Esophagus squamous epithelium (tissue), 5 donors: ENCODE measurements around the gene GRP. TPM values are rescaled to one million over a fixed set of nuclear protein-coding genes. Genes with fewer than 3 reads are reported as not detected.

Experiments used
- DNase-seq: peaks from one replicate; lab custom pipeline; 2025; lab: John Stamatoyannopoulos, UW
- H3K27ac ChIP-seq, 4 donors: fragments of 200-600 bp; sonication (generic); one replicate each; pipeline ENCODE4 v1.5.1; 2016 to 2019; ENCODE audit warnings: mild to moderate bottlenecking in 1 of 4
- H3K27me3 ChIP-seq, 4 donors: fragments of 200-600 bp; sonication (generic); 1 replicate in 3 of 4; 2 replicates in 1 of 4; pipeline versions ENCODE4 v1.5.1 to v1.6.0; 2017 to 2021; ENCODE audit warnings: antibody characterized with exemption in 1 of 4
- H3K36me3 ChIP-seq, 3 donors: fragments of 200-600 bp; sonication (generic); one replicate each; pipeline ENCODE4 v1.5.1; 2016 to 2019
- H3K4me1 ChIP-seq, 3 donors: fragments of 200-600 bp; sonication (generic); one replicate each; pipeline ENCODE4 v1.5.1; 2017 to 2019
- H3K4me3 ChIP-seq, 4 donors: fragments of 200-600 bp; sonication (generic); 1 replicate in 3 of 4; 2 replicates in 1 of 4; pipeline ENCODE4 v1.5.1; 2016 to 2019; ENCODE audit warnings: mild to moderate bottlenecking in 2 of 4, moderate library complexity in 1 of 4
- H3K9me3 ChIP-seq, 3 donors: fragments of 200-600 bp; sonication (generic); one replicate each; pipeline ENCODE4 v1.5.1; 2016 to 2019
- POLR2A ChIP-seq, 4 donors: fragments of 450-650 bp; IDR thresholded peaks; one replicate each; pipeline ENCODE4 v1.6.1; 2017; ENCODE audit warnings: antibody characterized with exemption in 4 of 4, mild to moderate bottlenecking in 4 of 4, moderate library complexity in 3 of 4
- WGBS, 2 donors: methylation state at CpG; one replicate each; pipeline ENCODE4 v1.1.5; 2018; 5-methylcytosine and 5-hydroxymethylcytosine counted together
- intact Hi-C: fragments of 100-400 bp; cut with DNase I; formaldehyde crosslinking; loops from one replicate; pipeline ENCODE4 v1.15.0; 2022
- total RNA-seq, 4 donors: library from RNA; depleted of rRNA; stranded (reverse); fragments of >200 nt; gene quantifications; one replicate each; pipeline ENCODE4 v1.1.0, GENCODE V29; 2016
- TF ChIP-seq, protein P1 (sequence below), 6 experiments: fragments of 450-650 bp in 4 of 6; fragments of 200-600 bp in 2 of 6; sonication (generic) in 2 of 6; IDR thresholded peaks; one replicate each; pipeline ENCODE4 v1.5.1; 2016 to 2019; ENCODE audit warnings: antibody characterized with exemption in 6 of 6, mild to moderate bottlenecking in 4 of 6, moderate library complexity in 4 of 6
- donor health status: DM: yes; HTN: yes; CAD: no.

GRP gene
- total RNA-seq, 4 donors from 2014 or later: not detected

DNA sequence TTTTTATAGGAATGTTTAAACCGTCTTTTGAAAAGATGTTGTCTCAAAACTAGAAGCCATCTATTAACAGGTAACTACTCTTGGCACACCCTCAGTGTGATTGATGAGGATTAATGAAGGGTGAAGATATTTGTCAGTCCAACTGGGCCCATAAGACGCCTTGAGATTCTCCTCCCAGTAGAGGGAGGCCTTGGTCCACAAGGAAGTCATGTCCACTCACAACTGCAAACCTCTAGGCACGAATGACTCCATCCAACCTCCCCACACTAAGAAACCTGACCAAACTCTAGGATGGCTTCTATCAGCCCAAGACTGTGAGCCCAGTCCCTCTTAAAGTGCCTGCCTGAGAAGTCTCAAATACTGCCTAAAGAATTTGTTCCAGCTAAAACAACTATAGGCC is 19.2 kb upstream of the GRP start:
- H3K4me1 ChIP-seq: no peaks in the 10 kb centered on the region
- intact Hi-C loops: no loop called here
- no peaks in the 10 kb centered on the region for H3K9me3 ChIP-seq
- WGBS, 2 donors: 76 to 80% methylated on average over 2 to 3 of the region's 3 CpGs
- no peak for DNase-seq
- no peak overlapping the region for H3K27ac ChIP-seq
- H3K27me3 ChIP-seq: peaks cover 0 to 18% (median 0%) of the 10 kb centered on the region in 4 donors
- no peaks in the 10 kb centered on the region for H3K36me3 ChIP-seq
- TF ChIP-seq, protein P1, sequence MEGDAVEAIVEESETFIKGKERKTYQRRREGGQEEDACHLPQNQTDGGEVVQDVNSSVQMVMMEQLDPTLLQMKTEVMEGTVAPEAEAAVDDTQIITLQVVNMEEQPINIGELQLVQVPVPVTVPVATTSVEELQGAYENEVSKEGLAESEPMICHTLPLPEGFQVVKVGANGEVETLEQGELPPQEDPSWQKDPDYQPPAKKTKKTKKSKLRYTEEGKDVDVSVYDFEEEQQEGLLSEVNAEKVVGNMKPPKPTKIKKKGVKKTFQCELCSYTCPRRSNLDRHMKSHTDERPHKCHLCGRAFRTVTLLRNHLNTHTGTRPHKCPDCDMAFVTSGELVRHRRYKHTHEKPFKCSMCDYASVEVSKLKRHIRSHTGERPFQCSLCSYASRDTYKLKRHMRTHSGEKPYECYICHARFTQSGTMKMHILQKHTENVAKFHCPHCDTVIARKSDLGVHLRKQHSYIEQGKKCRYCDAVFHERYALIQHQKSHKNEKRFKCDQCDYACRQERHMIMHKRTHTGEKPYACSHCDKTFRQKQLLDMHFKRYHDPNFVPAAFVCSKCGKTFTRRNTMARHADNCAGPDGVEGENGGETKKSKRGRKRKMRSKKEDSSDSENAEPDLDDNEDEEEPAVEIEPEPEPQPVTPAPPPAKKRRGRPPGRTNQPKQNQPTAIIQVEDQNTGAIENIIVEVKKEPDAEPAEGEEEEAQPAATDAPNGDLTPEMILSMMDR (IDR thresholded peaks at IDR 0.05): no peak
- no peak for TF ChIP-seq POLR2A (IDR thresholded peaks at IDR 0.05)
- no peak overlapping the region for H3K4me3 ChIP-seq

DNA sequence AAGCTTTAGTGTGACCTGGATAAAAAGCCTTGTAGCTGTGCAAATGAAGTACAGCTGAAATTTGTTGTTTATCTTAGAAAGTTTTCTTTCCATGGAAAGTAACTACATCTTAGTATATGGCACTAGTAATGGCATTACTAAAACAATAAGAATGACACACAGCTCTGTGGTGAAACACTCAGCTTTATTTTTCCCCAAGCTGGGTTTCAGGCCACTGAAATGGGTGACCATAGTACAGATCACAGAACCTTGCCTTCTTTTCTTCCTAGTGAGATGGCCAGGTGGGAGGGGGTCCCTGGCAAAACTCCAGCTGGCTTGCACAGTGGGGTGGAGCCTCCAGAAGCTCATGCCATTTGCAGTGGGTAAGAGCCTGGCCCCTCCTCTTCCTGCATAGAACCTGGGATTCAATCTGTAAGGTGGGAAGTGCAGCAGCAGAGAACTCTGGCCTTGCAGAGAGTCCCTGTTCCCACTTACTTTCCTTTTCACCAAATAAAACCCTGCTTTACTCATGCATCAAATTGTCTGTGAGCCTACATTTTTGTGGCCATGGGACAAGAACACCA is 17.6 kb upstream of the GRP start:
- Histone ChIP-seq H3K9me3 (no peaks in the 10 kb centered on the region), H3K27me3 (peaks cover 0 to 22% (median 0%) of the 10 kb centered on the region in 4 donors), H3K27ac (no peak overlapping the region), H3K4me1 (no peaks in the 10 kb centered on the region), H3K4me3 (no peak overlapping the region), H3K36me3 (no peaks in the 10 kb centered on the region)
- intact Hi-C loops: no loop called here
- TF ChIP-seq, protein P1 (IDR thresholded peaks at IDR 0.05): no peak
- no peak for TF ChIP-seq POLR2A (IDR thresholded peaks at IDR 0.05)
- DNase-seq: no peak

DNA sequence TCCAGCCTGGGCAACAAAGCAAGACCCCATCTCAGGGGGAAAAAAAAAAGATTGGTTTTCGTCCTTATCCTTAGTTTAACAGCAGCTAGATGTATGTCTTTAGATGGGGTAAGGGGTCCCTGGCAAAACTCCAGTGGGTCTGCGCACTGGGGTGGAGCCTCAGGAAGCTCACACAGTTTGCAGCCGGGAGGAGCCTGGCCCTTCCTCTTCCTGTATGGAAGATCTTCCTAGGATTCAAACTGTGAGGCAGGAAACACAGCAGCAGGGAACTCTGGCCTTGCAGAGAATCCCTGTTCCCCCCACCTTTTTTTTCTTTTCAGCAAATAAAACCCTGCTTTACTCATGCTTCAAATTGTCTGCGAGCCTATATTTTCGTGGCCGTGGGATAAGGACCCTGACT is 12.5 kb upstream of the GRP start:
- intact Hi-C loops: no loop called here
- Histone ChIP-seq H3K36me3 (no peaks in the 10 kb centered on the region), H3K4me3 (no peak overlapping the region), H3K27ac (no peak overlapping the region), H3K4me1 (no peaks in the 10 kb centered on the region), H3K27me3 (peaks cover 0 to 16% (median 0%) of the 10 kb centered on the region in 4 donors), H3K9me3 (no peaks in the 10 kb centered on the region)
- no peak for DNase-seq
- TF ChIP-seq, protein P1 (IDR thresholded peaks at IDR 0.05): no peak
- TF ChIP-seq POLR2A (IDR thresholded peaks at IDR 0.05): no peak
- 77 to 78% methylated on average over 6 of the region's 6 CpGs for WGBS, 2 donors

DNA sequence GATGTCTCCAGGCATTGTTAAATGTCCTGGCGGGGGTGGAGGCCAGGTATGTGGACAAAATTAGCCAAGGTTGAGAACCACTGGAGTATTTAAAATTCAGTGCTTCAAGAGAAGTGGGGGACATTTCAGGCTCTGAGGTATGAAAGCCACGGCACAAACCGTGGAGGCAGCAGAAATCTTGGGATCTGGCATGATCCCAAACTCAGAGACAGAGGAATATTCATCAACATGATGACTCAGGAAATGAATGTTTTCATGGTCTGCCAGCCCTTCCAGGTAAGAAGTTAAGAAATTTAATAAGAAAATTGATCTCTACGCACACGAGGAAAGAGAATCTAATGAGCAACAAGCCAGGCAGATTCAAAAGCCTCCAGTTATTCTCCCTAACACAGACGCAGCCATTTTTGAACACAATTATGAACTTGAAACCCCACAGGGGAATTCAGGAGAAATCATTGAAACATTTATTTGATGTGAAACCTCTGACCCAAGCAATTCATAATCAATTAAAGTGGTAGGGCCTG is 11.3 kb upstream of the GRP start:
- 22 to 37% methylated on average over 6 of the region's 6 CpGs for WGBS, 2 donors
- no peaks in the 10 kb centered on the region for H3K9me3 ChIP-seq
- DNase-seq: no peak
- no peak overlapping the region for H3K4me3 ChIP-seq
- H3K27ac ChIP-seq: no peak overlapping the region
- H3K27me3 ChIP-seq: peaks cover 0 to 17% (median 0%) of the 10 kb centered on the region in 4 donors
- H3K36me3 ChIP-seq: no peaks in the 10 kb centered on the region
- TF ChIP-seq, protein P1 (IDR thresholded peaks at IDR 0.05): no peak
- no peak for TF ChIP-seq POLR2A (IDR thresholded peaks at IDR 0.05)
- intact Hi-C loops: no loop called here
- H3K4me1 ChIP-seq: no peaks in the 10 kb centered on the region

DNA sequence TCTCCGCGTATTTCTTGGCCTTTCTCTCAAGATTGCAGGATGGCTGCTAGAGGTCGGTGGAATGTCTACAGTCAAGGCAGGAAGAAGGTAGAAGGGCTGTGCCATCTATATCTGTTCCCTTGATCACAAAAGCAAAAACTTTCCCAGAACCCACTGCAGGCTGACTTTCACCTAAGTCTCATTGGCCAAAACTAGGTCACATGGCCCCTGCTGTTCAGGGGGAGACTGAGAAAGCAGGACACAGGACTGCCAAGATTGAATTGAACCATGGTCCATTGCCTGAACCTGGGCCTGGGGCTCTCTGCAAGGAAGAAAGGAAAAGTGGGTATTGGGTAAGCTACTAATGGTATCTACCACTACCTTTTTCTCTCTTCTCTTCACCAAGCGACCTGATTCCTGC is 9.7 kb upstream of the GRP start:
- peaks cover 0 to 30% (median 0%) of the 10 kb centered on the region in 4 donors for H3K27me3 ChIP-seq
- no peak overlapping the region for H3K4me3 ChIP-seq
- no peaks in the 10 kb centered on the region for H3K36me3 ChIP-seq
- H3K4me1 ChIP-seq: no peaks in the 10 kb centered on the region
- intact Hi-C loops: no loop called here
- DNase-seq: no peak
- TF ChIP-seq, protein P1 (IDR thresholded peaks at IDR 0.05): no peak
- no peak for TF ChIP-seq POLR2A (IDR thresholded peaks at IDR 0.05)
- 55 to 82% methylated on average over 4 of the region's 4 CpGs for WGBS, 2 donors
- no peak overlapping the region for H3K27ac ChIP-seq
- no peaks in the 10 kb centered on the region for H3K9me3 ChIP-seq
